Activated CD4-positive, alpha-beta T cell treated with anti-CD3 and anti-CD28 coated beads, Interleukin-2, amount 50 U/mL, for 24 hours (primary cell): ENCODE results near the gene RAB20.
"Not testable (repeated sequence)": the region's sequence is repeated elsewhere in the genome, so short reads cannot be mapped to it uniquely, and the experiment has no call there.

Experiments
- DNase-seq, 2 donors: peaks; one replicate each; pipeline ENCODE4 v3.0.0-alpha.2; 2020; ENCODE audit warnings: low read depth in 1 of 2, low spot score in 1 of 2

Gene RAB20

DNA sequence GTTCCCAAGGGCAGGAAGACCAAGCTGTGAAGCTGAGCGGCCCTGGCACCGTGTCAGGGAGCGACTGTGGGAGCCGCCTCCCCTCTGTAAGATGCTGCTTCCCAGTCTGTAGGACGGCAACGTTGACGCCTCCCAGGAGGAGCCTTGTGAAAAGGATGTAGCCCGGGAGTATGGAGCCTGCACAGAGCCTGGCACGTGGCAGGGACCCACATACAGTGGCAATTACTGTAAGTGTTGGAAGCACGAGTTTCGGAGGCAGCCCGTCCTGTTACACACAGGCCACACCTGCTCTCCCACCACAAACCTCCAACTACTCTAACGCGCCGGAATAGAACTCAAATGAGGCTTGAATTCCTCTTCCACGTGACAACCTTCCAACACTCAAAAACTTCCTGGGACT is 6.6 kb downstream of the RAB20 start:
- no peak for DNase-seq

DNA sequence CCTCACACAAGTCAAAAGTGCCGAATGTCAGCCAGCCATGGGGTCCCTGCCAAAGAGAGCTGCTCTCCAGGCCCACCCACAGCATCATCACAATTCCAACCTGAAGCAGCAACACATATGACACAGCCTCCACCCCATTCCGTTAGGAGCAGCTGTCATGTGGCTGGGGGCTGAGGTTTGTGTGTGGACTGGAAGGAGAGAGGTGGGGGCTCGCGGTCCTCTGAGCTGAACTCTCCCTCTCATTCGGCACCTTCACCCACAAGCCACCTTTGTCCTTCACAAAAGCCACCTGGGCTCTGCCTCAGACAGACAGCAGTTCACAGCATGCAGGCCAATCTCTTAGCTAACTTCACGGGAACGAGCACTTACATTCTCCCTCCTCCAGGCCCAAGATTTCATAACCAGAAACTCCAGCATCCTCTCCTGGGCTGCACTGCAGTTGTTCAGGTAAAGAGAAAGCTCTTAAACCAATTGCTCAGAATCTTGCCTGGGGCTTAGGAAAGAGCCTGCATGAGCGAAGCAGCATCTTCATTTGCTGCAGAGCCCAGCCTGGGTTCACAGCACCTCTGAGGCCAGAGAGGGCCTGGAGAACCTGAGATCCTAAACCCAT is 7.2 kb downstream of the RAB20 start:
- DNase-seq: no peak

DNA sequence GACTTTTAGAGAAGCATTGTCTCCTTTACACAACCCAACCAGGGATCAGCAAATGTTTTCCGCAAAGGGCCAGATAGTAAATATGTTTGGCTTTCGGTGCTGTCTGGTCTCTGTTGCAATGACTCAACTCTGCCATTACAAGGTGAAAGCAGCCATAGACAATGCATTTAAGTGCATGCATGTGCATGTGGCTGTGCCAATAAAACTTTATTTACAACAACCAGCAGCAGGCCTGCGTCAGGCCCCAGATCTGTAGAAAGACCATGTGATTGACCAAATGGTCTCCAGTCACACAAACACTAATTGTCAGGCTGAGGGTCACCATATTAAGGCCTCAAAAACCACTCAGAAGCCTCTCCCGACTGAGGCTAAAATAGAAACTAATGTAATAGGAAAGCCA is 8.1 kb downstream of the RAB20 start:
- no peak for DNase-seq

DNA sequence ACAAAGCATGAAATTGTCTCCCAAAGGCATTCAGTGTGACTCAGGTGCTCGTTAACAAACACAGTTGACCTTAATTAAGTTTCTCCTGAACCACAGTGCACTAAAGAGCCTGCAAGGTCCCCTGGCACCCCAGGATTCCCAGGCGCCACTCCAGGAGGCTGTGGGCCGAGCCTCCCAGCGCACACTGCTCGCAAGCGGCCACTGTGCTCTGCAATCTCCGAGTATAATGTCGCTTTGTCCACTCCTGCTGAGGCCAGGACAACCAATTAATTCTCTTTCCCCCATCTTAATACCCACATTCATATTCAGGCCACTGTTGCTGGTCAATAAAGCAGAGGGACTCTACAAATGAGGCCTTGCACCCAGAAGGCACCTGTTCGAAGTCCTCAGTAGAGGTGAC is 8.8 kb downstream of the RAB20 start:
- no peak for DNase-seq

DNA sequence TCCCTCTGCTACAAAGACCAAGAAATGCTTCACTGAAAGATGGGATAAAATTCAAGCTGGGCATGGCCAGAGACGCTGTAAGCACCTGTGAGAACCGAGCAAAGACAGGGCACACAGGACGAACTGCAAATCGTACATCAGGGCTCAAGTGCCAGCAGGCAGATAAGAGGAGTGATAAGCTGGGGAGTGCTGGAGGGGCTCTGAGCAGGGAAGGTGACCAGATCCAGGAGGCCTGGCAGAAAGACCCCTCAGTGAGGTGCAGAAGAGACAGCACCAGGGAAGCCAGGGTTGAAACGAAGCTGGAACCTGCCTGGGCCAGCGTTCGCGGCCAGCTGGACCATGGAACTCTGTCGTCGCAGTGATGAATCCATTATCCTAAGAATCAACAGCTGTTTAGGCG is 10.2 kb downstream of the RAB20 start:
- DNase-seq: no peak

DNA sequence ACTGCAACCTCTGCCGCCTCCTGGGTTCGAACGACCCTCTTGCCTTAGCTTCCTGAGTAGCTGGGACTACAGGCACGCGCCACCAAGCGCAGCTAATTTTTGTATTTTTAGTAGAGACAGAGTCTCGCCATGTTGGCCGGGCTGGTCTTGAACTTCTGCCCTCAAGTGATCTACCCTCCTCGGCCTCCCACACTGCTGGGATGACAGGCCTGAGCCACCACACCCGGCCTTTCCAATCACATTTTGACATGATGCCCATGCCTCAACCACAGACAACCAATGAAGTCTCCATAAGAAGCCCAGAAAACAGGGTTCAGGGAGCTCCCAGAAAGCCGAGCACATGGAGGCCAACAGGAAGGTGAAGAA is 11.7 kb downstream of the RAB20 start:
- DNase-seq: no peak

DNA sequence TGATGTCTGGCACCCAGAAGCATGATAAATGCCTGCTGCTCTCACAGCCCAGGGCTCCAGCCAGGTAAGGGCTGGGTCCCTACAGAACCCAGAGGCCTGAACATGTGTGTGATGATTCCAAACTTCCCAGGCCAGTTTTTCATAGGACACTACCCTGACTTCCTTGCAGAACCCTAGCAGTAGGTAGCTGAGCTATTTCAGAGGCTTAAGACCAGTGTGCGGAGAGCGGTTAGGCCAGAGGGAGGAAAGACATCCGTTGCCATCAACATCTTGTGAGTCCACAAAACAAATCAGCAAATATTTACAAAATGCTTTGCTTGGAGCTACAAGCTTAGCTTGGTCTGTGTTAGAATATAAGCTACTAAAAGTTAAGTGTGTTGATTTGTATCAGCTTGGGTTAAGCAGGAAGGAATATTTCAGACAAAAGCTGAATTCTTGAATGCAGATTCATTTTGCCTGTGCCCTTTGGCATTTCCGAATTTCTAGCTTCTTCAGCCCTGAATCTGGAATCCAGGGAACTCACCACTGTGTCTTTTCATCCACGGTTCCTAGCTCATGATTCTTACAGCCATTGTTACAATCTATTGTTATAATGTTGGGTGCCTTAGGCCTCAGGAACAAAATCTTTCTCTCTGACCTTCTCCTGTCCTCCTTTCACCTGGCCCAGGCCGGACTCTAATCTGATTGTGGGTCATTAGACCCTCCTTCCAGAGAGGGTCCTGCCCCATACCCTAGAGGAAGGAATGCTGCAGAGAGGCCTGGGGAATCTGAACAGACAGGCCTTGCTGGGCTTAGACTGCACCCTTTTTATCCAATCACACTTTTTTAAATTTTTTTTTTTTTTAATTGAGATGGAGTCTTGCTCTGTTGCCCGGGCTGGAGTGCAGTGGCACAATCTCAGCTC is 12.4 kb downstream of the RAB20 start:
- DNase-seq: no peak

DNA sequence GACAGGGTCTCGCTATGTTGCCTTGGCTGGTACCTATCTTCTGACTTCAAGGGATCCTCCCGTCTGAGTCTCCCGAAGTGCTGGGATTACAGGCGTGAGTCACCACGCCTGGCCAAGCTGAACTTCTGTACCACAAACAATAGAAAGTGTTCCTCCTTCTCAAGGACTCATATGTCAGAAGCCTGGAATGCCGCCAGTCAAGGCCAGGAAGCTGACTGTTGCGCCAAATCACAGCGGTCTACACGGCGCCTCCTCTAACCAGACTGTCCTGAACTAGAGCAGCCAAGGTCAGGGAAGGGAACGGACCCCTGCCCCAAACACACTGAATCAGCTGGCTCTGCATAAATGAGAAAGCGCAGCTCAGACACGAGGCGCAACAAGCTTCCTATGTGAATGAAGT is 14.6 kb downstream of the RAB20 start:
- DNase-seq: no peak

DNA sequence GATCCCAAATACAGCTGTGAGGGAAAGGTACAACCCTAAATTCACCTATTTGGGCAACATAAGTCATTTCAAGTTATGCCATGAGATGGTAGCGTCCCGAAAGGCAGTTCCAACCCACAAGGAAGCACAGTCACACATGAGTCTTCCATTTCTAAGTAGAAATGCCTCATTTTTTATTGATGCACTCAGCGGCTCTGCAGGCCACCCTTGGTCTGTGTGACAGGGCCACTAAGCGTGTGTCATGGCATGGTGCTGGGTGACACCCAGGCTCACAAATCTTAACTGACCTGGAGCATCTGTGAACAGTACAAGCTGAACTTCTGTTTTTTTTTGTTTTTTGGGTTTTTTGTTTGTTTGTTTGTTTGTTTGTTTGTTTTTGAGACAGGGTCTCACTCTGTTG is 15.1 kb downstream of the RAB20 start:
- DNase-seq: no peak

DNA sequence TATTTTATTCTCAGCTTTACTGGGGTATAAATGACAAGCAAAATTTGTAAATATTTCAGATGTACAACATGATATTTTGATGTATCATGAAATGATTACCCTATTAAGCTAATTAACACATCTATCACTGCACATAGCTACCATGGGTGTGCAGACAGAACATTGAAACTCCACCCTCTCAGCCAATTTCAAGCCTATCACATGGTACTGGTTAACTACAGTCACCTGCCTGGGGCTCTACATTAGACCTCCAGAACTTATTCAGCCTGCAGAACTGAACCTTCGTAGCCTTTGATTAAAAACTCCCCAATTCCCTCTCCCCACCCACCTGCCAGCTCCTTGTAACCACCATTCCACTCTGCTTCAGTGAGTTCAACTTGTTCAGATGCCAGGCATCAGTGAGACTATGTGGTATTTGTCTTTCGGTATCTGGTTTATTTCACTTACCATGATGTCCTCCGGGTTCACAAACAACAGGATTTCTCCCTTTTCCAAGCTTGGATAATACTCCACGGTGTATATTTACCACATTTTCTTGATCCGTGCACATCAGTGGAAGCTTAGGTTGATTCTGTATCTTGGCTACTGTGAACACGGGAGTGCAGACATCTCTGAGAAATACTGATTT is 19.2 kb downstream of the RAB20 start:
- no peak for DNase-seq

DNA sequence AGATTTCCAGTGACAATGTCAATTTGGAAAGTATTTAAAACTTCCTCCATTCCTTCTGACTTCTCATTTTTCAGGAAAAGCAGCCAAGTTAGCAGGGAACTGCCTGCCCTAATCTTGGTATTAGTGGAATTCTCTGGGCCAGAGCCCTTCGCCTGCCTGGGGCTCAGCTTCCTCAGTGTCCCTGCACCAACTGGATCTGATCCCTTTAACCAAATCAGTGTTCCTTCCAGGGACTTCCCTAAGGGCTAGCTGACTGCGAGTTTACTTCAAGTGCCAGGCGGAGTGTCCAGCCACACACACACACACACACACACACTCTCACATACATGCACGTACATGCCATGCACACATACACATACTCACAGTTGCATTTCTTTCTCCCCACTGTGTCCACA is 20.0 kb downstream of the RAB20 start:
- no peak for DNase-seq

DNA sequence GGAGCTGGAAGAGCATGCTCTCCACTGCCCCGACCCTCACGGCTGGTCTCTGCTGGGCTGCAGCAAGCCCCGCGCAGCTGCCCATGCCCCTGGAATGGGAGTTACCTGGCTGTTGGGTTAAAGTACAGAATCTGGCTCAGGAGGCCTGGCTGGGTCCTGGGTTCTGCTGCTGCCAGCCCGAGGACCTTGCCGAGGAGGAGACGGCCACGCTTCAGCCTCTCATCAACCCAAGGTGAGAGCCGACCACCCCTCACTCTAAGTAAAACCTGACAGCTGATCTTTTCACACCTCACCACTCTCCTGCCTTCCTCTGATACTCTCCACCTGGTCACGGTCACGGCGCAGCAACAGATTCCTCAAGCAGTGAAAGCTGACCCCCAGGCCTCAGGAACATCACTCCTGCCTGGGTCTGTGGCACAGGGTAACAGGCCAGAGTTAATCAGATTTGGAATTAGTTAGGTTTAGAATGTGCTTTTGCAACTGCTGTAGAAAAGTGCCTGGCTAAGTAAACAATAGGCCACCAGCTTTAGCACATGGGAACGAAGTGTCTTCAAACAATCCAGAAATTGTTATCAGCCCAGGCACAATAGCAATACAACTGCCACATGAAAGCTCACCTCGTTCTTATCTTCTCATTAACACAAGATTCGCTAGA is 20.5 kb downstream of the RAB20 start:
- no peak for DNase-seq

DNA sequence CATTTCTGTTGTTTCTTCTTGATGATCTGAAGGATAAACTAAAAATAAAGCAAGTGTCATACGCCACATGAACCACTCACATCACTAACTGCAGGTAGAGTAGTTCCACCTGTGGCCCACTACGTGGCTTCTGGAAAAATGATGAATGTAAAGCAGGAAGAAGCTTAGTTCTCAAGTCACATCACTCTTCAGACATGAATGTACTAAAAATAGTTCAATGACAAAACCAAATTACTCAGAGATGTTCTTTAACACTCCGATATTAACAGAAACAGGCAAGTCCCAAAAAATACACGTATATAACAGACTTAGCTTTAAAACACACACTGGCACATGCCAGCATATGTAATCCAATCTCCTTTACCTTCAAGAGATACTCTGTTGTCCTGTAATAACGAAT is 21.6 kb downstream of the RAB20 start:
- no peak for DNase-seq

DNA sequence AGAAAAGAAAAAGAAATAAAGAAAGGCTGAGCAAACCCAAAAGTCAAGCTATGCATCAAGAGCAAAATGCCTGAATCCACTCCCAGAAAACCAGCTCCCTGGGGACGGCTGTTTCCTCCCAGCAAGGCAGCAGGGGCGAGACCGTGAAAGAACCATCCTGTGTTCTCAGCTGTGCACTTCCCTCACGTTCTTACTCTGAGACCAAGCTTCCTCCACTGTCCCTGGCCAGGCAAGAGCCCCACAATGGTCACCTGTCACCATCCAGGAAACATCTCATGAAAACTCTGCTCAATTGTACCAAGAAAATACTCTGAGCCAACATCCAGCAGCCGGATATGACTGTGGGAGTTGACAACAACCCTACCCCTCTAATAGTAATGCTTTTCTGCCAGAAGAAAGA is 22.9 kb downstream of the RAB20 start:
- no peak for DNase-seq

DNA sequence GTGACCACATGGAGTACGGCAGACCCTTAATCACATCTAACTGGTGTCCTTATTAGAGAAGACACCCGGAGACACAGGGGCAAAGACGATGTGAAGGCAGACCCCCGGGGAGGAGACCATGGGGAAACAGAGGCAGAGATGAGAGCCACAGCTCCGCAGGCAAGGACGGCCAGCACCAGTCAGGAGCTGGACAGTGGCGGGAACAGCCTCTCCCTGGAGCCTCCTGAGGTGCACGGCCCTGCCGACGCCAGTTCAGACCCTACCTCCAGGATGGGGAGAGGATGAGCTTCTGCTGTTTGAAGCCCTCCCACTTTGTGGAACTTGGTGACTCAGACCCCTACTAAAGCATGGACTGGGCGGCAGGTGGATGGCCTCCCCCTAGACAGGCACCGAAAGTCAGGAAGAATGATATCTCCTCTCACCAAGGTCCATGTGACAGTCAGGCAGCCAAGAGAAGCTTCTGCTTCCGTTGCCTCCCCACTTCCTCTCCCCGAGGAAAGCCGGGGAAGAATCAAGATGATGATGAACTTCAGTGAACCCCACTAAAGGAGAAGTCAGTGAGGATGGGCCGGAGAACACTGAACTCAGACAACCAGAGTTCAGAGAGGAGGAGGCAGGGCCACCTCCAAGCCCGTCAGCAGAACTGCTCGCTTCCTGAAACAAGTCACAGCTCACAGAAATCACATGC is 25.4 kb downstream of the RAB20 start:
- DNase-seq: no peak

DNA sequence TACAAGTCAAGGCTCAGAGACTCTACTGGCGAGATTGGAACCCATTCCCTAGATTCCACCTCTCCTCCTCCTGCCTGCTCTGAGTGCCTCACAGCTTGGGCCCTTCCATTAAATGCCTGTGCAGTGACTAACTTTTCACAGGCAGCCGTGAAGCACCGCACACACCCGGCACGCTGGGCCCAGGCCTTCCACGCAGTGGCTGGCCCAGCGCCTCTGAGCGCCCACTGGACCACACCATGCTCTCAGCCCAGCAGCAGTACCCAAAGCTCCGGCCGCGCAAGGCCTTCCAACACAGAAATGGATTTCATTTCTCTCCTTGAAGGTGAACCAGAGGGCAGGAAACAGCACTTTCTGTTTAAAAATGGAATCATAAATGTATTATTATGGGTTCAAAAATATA is 26.0 kb downstream of the RAB20 start:
- DNase-seq: no peak

DNA sequence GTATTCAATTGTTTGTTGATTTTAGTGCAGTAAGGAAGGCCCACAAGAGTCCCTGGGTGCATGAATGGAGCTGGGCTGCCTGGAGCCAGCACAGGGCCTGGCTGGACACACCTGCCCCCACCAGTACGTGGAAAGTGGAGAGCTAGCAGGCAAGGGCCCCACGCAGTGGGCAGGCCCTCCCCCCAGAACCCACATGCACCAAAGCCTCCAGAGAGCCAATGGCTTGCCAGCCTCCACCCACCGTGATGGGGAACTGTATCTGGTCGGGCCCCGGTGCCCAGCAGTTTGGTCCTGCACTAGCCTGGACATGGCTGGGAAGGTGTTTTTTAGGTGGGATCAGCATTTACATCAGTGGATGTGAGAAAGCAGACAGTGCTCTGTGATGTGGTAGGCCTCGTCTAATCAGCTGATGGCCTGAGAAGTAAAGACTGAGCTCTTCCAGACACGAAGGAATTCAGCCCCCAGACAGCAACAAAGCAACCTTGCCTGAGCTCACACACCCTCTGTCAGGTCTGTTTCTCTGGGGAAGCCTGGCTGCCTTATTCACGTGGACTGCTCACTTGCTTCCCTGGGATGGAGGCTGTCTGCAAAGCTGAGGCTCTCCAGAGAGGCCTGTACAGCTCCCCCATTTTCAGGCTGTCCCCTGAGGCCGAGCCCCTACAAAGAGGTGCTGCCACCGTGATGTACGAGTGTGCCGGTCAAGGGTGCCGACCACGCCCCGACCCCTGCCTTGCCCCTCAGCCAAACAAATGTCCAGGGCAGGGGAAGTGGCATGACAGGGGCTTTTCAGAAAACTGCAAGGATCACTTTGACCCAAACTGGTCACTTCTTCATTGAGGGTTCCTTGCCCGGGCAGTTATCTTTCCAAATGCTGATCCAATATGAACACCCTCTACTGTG is 27.5 kb downstream of the RAB20 start:
- no peak for DNase-seq

DNA sequence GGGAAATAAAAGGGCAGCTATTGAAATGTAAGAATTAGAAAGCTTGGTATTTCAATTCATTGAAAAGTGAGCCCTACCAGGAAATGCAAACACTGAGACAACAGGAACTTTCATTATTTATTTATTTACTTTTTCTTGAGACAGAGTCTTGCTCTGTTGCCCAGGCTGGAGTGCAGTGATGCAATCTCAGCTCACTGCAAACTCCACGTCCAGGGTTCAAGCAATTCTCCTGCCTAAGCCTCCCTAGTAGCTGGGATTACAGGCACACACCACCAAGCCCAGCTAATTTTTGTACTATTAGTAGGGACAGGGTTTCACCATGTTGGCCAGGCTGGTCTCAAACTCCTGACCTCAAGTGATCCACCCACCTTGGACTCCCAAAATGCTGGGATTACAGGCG is 29.3 kb downstream of the RAB20 start:
- DNase-seq: not testable (repeated sequence)

DNA sequence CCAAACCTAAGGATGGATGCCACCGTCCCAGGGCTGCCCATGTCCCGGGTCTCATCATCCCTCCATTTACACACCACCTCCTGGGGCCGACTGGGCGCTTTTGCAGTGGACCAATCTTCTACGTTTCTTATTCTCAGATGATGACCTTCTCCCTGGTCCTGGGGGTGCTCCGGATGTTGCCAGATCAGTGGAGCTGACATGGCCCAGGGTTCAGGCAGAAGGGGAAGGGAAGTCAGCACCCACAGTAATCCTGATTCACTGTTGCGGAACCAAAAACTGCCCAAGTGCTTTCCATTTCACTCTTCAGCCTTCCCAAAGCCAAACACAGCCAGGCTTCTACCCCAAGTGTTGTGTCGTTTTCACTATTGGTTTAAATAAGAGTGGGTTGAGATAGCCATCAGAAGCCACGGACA is 29.8 kb downstream of the RAB20 start:
- DNase-seq: no peak

DNA sequence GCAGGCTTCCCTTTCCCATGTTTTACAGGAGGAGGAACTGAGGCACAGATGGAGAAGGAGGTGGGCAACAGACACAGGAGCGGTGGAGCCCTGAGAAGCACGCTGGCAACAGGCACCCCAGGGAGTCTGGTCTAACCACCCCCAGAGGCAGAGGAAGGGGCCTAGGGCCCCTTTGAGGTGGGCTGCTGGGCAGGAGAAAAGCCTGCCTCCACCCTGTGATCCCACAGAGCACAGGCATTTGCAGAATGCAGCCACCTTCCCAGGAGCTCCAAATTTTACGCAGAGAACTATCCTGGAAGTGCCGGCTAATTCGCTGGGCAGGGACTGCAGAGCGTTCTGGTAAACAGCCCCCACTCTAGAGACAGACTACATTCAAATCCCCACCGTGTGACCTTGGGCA is 30.4 kb downstream of the RAB20 start:
- no peak for DNase-seq
